Islet precursor cell (in vitro differentiated cells): Measurements from ENCODE around the gene ADAMTSL1.

Experiments
- DNase-seq: peaks from one replicate; pipeline ENCODE4 v3.0.0-alpha.2; 2018

The ADAMTSL1 gene

GRCh38 chr9:18707061-18707461 is 233.1 kb downstream of the ADAMTSL1 start:
- DNase-seq: no peak

GRCh38 chr9:18707489-18708205 is 233.7 kb downstream of the ADAMTSL1 start:
- no peak for DNase-seq

GRCh38 chr9:18708429-18708828 is 234.5 kb downstream of the ADAMTSL1 start:
- no peak for DNase-seq

GRCh38 chr9:18710065-18710464 is 236.1 kb downstream of the ADAMTSL1 start:
- DNase-seq: no peak

GRCh38 chr9:18717759-18718158 is 243.8 kb downstream of the ADAMTSL1 start:
- no peak for DNase-seq

GRCh38 chr9:18718393-18718792 is 244.4 kb downstream of the ADAMTSL1 start:
- DNase-seq: no peak

GRCh38 chr9:18718932-18719331 is 245.0 kb downstream of the ADAMTSL1 start:
- DNase-seq: no peak

- DNase-seq: no peak
These were observed 246.7 kb downstream of the ADAMTSL1 start for GRCh38 chr9:18720691-18721090.

- DNase-seq: no peak
These were observed 247.5 kb downstream of the ADAMTSL1 start for GRCh38 chr9:18721267-18721994.

- no peak for DNase-seq
These were observed 248.0 kb downstream of the ADAMTSL1 start for GRCh38 chr9:18721995-18722310.

- no peak for DNase-seq
These were observed 248.9 kb downstream of the ADAMTSL1 start for GRCh38 chr9:18722882-18723281.

GRCh38 chr9:18723366-18723765 is 249.4 kb downstream of the ADAMTSL1 start:
- no peak for DNase-seq

GRCh38 chr9:18726546-18726945 is 252.6 kb downstream of the ADAMTSL1 start:
- no peak for DNase-seq

GRCh38 chr9:18727904-18728303 is 254.0 kb downstream of the ADAMTSL1 start:
- DNase-seq: no peak

GRCh38 chr9:18728642-18729041 is 254.7 kb downstream of the ADAMTSL1 start:
- no peak for DNase-seq

- no peak for DNase-seq
These were observed 256.3 kb downstream of the ADAMTSL1 start for GRCh38 chr9:18730241-18730640.

GRCh38 chr9:18739127-18739526 is 265.2 kb downstream of the ADAMTSL1 start:
- no peak for DNase-seq

GRCh38 chr9:18739641-18740318 is 265.8 kb downstream of the ADAMTSL1 start:
- DNase-seq: no peak

GRCh38 chr9:18741359-18741758 is 267.4 kb downstream of the ADAMTSL1 start:
- DNase-seq: no peak

GRCh38 chr9:18741945-18742344 is 268.0 kb downstream of the ADAMTSL1 start:
- no peak for DNase-seq

GRCh38 chr9:18743421-18743820 is 269.5 kb downstream of the ADAMTSL1 start:
- DNase-seq: no peak

- DNase-seq: no peak
These were observed 270.0 kb downstream of the ADAMTSL1 start for GRCh38 chr9:18743971-18744370.

GRCh38 chr9:18745710-18746109 is 271.8 kb downstream of the ADAMTSL1 start:
- no peak for DNase-seq

GRCh38 chr9:18746631-18747030 is 272.7 kb downstream of the ADAMTSL1 start:
- no peak for DNase-seq
